GM21515 (cell line): Measurements from ENCODE around the gene WNK2.
A peak's percentile ranks its signal among the peaks of the same experiment; 100 is the strongest.
"Not testable (repeated sequence)": the region's sequence is repeated elsewhere in the genome, so short reads cannot be mapped to it uniquely, and the experiment has no call there.

ENCODE experiments used
- ATAC-seq: cut with Tn5 transposase; IDR thresholded peaks from one replicate; pipeline ENCODE4 v1.9.1; 2021; ENCODE audit not compliant: unreplicated experiment

WNK2 gene

GRCh38 chr9:93183663-93184431, at the start of gene WNK2:
WNK2 (plus strand) TSS chr9:93184139; CDS start chr9:93184930, 791 bp downstream.
- ATAC-seq: no peak

DNA sequence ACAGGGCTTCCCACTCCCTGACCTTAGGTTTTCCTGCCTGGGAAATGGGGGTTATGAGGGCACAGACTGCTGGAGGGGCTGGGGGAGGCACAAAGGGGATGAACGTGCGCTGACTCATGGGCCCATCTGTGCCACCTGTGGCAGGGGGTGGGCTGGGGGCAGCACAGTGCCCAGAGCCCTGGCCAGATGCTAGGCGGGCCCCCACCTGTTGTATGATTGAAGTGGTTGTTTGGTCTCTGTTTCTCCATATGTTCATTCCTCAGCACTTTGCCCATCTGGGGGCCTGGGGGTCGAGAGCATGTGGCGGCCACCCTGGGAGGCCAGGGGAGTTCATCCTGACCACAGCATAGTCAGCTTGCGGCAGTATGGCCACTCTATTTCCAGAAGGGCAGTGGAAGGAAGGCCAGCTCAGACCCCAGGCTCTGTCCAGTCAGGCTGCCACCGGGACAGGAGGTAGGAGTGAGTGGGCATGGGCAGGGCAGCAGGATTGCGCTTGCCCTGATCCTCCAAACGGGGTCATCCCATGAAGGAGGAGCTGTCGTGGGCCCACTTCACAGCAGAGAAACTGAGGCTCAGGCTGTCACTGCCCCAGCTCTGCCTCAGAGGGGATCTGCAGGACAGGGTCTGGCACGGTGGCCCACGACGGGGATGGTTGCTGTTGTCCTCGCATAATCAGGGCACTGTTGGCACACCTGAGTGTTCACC, 49.0 kb upstream of the WNK2 start:
- no peak for ATAC-seq

DNA sequence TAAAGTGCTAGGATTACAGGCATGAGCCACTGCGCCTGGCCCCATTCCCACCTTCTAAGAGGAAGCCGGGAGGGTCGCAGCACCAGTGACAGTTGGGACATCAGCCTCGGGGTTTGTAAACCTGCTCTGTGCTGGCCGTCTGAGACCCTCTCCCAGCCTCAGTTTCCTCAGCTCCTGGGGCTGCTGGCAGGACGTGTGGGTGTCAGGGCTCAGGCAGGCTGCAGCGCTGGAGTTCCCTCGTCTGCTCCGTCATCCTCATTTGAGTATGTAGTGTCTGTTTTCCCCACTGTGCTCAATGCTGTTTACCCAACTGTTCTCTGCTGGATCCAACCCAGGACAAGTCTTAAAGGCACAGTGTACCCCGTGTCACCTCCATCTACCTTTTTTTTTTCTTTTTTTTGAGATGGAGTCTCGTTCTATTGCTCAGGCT, 47.9 kb upstream of the WNK2 start:
- no peak for ATAC-seq

DNA sequence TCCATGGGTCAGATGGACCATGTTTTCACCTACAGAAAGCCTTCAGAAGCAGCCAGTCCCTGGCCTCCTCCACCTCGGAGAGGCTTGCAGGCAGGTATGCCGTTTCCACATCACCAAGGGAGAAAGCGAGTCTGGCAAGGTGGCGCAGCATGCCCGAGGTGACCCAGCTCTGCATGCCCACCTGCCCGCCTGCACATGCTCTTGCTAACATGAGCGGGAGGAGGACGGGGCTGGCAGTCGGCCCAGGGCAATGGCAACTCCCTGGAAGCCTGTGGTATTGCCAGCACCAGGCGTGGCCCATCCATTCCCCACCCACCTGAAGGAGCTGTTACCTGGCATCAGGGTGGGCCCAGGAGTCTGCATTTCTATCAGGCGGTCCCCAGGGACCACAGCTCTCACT, 46.6 kb upstream of the WNK2 start:
- no peak for ATAC-seq

DNA sequence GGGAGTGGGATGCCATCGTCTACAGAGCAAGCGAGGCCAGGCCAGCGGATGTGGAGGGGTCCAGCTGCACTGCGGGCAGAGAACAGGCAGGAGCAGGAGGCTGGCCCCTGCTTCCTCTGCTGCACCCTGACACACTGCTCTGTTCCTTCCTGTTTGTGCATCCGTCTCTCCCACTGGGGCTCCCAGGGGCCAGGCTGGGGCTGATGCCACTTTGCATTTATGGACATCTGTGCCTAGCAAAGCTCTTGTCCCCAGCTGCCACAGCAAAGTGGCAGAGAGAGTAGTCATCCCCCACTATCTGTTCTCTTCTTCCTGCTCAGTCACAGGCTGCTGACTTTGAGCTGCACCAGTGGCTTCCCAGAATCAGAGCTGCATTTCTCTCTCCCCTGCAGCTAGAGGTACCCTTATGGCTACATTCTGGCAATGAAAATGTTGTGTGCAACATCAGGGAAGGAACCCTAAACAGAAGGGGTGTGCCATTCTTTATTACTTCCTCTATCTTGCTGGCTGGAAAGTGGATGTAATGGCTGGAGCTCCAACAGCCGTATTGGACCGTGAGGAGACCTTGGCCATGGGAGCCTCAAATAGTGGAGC, 45.7 kb upstream of the WNK2 start:
- no peak for ATAC-seq

GRCh38 chr9:93139365-93140182, 44.4 kb upstream of the WNK2 start:
- ATAC-seq: no peak

- ATAC-seq: no peak
Observed at GRCh38 chr9:93141771-93142483, 42.0 kb upstream of the WNK2 start.

DNA sequence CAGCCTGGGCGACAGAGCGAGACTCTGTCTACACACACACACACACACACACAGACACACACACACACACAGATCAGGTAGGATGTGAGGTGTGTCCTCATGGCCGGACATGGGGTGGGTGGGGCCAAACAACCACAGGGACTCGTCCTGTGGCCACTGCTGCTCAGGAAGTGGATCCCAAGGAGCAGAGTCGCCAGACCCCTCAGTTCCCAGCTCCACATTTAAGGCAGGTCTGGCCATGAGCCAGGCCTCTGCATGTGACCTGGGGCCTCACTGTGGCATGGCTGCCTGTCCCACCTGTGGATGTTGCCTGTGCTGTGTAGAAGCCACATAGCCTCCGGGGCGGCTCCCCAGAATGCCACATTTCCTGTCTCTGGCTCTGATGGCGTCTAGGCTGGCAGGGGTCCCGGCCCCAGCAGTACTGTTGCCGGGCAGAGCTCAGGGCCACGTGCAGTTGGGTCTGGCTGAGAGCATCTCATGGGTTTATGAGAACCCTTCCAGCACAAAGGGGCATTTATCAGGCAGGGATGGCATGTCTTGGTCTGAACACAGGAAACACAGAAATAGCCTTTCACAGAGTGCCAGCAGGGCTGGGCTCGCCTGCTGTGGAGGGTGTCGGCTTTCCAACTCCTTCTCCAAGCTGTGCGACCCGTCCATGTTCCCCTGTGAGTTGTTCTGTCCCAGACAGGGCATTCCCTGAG, 40.0 kb upstream of the WNK2 start:
- ATAC-seq: no peak

GRCh38 chr9:93146696-93147095, 37.2 kb upstream of the WNK2 start:
- not testable (repeated sequence) for ATAC-seq

DNA sequence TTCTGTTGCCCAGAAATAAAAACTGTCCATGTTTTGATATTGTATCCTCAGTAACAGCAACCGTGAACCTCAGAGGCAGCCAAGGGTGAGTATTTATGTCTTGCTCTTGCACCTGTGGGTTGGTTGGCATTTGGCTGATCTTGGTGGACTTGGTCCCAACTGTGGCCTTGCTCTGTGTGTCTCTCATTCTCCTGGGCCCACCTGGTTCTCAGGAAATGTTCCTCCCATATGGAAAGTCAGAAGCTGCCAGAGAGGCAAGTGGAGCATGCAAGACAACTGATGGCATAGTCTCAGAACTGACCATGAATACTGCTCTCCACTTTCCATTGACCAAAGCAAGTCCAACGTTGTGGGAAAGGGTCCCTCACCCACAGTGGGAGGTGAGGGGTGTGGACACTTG, 36.3 kb upstream of the WNK2 start:
- ATAC-seq: no peak

- no peak for ATAC-seq
Observed at GRCh38 chr9:93148721-93149120, 35.2 kb upstream of the WNK2 start.

DNA sequence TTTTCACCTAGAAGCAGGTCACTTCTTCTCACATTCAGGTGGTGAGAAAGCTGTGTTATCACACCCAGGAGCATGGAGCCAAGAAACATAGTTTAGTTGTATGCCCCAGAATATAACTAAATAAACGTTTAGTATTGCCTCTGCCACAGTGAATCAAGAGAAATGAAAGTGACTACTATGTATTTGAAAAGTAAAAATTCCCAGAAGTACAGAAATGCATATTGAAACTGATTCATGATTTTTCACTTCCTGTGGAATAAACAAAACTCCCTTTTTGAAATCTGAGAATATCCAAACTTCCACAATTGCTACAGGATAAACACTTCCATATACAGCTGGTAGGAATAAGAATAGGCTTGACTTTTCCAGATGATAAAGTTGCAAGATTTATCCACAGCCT, 34.6 kb upstream of the WNK2 start:
- no peak for ATAC-seq

DNA sequence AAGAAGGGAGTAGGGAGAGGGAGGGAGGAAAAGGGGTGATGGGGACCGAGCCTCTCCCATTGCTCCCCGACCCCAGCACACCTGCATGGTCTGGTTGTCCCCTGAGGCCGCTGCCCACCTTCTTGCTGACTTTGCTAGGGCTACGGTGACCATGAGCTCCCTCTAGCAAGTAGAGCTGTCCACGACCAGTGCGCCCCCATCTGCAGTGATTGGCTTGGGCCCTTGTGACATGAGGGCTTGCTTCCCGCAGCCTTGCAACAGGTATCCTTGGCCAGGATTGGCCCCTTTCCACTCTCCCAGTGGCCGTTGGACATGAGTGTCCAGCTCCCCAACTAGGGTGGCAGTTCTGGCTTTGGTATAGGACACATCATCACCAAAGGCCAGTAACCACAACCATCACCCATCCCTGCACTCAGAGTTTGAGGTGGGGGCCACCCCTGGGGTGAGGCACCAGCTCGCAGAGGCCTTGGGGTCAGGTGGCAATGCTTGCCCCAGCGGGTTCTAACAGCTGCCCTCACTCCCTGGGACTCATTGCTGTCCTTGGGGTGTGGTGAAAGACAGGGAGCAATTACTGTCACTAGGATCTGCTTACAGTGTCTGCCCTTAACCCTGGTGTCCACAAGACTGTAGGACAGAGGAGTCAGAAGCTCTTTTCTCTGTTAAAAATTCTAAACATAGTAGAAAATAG, 32.7 kb upstream of the WNK2 start:
- no peak for ATAC-seq

GRCh38 chr9:93154293-93154903, 29.5 kb upstream of the WNK2 start:
- no peak for ATAC-seq

DNA sequence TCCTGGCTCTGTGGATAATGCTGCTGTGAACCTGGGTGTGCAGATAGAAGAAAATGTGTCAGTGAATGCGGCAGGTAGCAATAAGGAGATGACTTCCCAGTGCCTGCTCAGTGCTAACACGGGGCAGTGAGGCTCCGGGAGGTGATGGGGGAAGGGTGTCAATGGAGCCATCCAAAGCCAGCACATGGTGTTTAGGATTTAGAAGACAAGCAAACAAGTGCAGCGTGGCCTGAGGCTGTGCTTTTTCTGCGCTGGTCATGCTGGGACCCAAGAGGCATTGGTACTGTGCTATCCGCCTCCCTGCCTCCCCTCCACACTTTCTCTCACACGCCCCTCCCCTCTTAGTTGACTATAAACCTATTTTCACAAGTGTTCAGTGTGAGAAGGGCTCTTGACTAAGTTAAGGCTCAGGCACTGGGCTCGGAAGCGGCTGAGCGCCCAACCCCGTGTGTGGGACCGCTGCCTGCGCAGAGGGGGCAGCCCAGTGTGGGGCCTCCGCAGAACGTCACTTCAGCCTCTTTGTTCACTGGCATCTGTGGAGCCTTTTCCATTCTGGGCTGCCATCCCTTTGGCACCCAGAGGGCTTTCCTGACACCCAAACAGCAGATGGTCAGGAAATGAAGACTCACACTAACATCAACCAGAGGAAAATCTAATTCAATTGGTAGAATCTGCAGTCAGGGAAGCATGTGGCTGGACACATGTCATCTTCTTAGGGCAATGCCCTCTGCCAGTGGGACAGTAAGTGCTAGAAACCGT, 28.0 kb upstream of the WNK2 start:
- ATAC-seq: no peak

- no peak for ATAC-seq
Observed at GRCh38 chr9:93156475-93157008, 27.4 kb upstream of the WNK2 start.

DNA sequence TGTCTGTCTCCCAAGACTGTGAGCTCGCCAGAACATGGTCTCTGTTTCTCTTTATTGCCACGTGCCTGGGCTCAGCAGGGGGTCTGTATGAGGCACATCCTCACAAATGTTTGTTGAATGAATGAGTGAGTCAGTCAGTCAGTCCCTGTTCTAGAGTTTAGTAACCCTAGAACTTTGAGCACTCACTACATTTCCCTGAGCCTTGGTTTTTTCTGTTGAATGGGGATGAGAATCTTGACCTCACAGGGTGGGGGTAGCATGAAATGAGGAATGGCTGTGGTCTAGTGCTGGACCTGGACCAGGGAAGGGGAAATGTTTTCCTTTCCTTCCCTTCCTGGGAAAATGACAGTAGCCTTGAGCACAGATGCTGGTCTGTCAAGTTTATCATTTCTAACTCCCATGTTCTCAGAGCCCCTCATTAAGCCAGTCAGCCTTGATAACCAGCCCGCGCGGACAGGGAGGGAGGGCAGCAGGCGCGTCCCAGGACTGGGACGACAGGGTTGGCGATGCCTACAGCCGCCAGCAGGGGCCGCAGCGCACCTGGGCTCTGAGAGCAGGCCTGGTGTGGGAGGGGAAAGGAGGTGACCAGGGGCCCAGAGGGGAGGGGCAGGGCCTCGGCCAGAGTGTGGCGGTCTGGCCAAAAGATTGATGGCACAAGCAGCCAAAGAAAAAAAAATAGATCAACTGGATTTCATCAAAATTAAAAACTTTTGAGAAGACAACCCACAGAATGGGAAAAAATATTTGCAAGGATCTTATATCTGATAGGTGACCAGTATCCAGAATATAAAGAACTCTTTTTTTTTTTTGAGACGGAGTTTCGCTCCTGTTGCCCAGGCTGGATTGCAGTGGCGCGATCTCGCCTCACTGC, 24.1 kb upstream of the WNK2 start:
- ATAC-seq: peak; percentile 83
